HG03354 (cell line): Measurements from ENCODE around the gene LMAN1.

Experiments used
- ATAC-seq: cut with Tn5 transposase; IDR thresholded peaks from one replicate; pipeline ENCODE4 v1.9.1; 2021; ENCODE audit warnings: mild to moderate bottlenecking; ENCODE audit not compliant: unreplicated experiment, poor library complexity, severe bottlenecking

The LMAN1 gene

DNA sequence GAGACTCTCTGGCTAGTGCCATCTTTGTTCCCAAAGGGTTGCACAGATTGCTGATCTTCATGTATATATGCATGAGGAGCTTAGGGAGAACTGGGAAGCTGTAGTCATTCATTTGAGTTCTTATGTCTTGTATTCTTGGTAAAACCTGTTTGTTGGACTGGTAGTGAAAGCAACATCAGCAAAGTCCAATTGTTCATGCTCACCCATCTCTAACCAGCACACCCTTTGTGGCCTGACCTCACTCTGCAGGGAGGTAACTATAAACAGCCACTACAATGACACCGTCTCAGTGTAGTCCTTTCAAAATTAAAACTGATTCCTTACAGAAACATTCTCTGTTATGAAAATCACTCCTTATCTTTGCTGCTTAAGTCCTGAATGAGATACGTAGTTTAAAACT lies 13.9 kb upstream of the LMAN1 start:
- no peak for ATAC-seq

- no peak for ATAC-seq
Observed at GRCh38 chr18:59360381-59360780, 1.3 kb upstream of the LMAN1 start.

GRCh38 chr18:59359576-59359952 lies 499 bp upstream of the LMAN1 start:
- ATAC-seq = peak; percentile 19

DNA sequence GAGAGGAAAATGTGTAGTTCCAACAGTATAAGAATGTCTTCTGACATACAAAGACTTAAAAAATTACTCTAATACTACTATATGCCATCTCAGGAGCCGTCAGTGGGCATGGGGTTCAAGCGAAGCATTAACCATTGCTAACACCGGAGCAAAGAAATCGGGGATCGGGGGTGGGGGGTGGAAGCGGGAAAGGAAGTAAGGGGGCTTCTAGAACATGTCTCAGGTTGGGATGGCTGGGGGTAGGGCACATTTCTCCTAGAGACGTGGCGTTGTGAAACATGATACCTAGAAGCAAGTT lies 702 bp downstream of the LMAN1 start:
- no peak for ATAC-seq

GRCh38 chr18:59357928-59358327 lies 1.1 kb downstream of the LMAN1 start:
- no peak for ATAC-seq

GRCh38 chr18:59354731-59355130 lies 4.3 kb downstream of the LMAN1 start:
- ATAC-seq = no peak

DNA sequence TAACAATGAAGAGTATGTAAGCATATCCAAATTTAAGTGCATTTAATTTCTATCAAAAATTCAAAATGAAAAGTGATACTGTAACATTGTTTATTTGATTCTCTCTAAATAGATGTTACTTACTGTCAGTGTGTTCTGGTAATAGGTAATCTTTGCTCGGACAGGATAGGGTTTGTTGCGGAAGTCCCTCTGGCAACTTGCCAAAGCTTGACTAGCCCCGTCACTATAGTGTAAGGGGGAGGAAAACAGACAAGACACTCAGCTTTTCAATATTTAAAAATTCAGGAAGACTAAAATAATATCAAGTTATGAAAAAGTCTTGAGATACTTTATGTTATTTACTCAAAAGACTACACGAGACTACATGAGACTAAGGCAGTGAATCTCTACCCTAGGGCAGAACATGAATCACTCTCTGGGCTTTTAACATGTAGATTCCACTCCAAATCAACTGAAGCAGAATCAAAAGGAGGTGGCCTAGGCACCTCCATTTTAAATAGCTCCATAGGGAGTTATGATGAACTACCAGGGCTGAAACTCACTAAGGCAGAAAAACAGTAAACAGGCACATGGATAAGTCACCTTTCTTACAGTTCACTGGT lies 5.9 kb downstream of the LMAN1 start:
- ATAC-seq = no peak

DNA sequence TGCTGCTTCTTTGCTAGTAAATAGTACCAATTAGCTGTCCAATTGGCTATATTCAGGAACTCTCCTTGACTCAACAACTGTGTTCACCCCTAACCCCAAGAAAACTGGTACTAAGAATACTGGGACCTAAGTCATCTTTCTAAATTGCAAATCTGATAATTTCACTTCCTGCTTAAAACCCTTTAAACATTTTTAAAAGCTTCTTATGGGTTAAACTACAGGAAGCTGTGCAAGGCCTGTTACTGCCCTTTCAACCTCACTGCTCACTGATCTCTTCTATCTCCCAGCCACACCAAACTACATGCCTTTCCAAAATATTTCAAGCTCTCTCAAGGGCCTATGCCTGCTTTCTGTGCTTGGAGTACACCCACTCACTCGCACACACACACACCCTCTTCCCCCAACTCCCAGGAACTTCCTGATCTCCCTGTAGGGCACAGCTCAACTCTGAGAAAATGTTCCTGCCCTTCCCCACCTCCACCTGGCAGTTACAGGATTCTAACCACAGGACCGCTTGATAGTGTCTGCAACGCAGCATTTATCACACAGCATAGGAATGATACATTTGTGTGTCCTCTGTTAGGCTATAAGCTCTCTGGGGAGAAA lies 6.7 kb downstream of the LMAN1 start:
- no peak for ATAC-seq

DNA sequence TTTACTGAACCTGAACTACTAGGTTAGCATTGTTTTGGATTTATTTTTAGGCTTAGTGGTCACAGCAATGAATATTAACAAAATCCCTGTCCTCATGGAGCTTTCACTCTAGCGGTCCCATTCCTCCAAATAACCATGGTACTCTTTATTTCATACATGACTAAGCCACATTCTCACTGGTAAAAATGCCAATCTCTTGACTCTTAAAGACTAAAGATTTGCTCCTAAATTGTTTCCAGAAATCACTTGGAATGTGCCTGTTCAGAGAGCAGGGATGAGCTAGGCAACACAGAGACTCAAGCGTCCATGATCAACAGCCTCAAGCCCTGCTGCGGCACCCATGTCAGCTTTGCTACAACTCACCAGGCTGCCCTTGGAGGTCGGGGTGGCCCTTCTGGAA lies 13.5 kb downstream of the LMAN1 start:
- no peak for ATAC-seq

GRCh38 chr18:59344996-59345395 lies 14.1 kb downstream of the LMAN1 start:
- ATAC-seq = no peak

DNA sequence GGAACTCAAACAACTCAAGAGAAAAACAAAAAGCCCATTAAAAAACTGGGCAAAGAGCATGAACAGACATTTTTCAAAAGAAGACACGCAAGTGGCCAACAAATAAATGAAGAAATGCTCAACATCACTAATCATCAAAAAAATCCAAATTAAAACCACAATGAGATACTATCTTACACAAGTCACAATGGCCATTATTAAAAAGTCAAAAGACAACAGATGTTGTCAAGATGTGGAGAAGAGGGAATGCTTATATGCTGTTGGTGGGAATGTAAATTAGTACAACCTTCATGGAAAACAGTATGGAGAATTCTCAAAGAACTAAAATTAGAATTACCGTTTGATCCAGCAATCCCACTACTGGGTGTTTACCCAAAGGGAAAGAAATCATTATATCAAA lies 15.1 kb downstream of the LMAN1 start:
- ATAC-seq = no peak

DNA sequence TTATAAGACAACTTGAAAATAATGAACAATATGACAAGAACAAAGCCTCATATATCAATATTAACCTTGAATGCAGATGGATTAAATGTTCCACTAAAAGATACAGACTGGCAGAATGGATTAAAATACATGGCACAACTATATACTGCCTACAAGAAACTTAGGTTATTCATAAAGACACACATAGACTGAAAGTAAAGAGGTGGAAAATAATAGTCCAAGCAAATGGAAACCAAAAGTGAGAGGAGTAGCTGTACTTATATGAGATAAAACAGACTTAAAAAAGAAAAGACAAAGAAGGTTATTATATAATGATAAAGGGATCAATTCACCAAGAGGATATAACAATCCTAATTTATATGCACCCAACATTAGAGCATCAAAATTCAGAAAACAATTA lies 18.2 kb downstream of the LMAN1 start:
- ATAC-seq = no peak

GRCh38 chr18:59340312-59340711 lies 18.8 kb downstream of the LMAN1 start:
- no peak for ATAC-seq

- no peak for ATAC-seq
Observed at GRCh38 chr18:59332986-59333385, 26.1 kb downstream of the LMAN1 start.

GRCh38 chr18:59328683-59329082 lies 30.4 kb downstream of the LMAN1 start:
- ATAC-seq = no peak

GRCh38 chr18:59325965-59326364 lies 33.1 kb downstream of the LMAN1 start:
- no peak for ATAC-seq

GRCh38 chr18:59324623-59324971 lies 34.5 kb downstream of the LMAN1 start:
- ATAC-seq = no peak

GRCh38 chr18:59323931-59324622 lies 35.0 kb downstream of the LMAN1 start:
- no peak for ATAC-seq

DNA sequence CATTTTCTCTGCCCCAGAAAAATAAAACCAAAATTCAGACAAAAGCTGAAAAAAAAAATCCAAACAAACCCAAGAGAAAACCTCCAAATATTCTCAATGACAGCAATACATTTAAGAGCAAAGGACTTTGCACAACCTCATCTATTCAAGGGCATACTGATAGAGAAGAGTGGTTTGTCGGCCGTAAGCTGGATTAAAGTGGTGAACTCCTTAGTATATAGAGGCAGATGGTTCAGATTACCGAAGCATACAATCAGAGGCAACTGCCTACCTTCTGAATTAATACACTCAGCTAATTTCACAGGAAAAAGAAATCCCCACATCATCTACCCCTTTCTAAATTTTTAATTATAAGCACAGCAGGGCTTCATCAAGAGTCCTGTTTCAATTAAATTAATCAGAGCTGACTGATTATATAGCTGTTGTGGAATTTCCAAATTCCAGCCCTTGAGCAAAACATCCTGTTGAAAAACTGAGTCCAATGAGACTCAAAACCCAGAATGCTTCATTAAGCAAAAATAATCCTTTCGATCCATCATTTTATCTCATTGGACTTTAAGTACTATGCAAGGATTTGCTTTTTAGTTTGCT lies 40.5 kb downstream of the LMAN1 start, which contains the start of gene CPLX4:
CPLX4 (minus strand) TSS at position 190 of the 591 bp plus-strand sequence; CDS start at position 3, 187 bp downstream.
- no peak for ATAC-seq

DNA sequence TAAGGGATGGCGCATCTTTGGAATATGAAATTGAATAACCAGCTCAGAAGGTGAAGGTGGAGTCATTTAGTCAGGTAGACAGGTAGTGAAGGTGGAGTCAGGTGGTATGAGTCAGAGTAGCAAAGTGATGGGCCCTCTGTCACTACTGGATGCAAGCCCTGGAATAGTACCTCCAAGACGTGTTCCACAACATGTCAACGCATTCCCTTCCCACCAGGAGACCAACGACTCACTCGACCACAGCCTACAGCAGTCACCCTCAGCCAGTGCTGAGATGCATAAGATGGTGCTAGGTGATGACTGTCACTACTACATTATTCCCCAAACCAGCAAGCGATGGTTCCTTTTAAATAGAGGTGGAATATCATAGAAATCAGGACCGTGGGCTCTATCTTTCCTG lies 47.4 kb downstream of the LMAN1 start:
- no peak for ATAC-seq

DNA sequence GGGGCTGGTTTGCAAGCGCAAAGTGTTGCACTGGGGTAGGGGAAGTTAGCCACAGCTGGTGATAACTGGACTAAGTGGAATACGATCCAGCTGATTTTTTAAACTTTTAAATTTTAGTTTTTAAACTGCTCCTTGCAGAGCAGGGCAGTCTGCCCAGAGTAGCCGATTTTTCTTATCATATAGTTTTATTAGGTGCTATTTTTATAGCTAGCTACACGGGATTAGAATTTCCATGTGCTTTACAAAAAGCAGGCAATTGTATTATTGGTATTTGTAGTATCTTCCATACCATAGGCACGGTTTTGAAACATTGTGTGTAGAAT lies 50.2 kb downstream of the LMAN1 start:
- no peak for ATAC-seq
